Body of pancreas (tissue), 4 donors: ENCODE results near the gene CCDC71.

Experiments
- POLR2A ChIP-seq, 3 donors: fragments of 450-650 bp; IDR thresholded peaks; one replicate each; pipeline ENCODE4 v1.6.1; 2016; ENCODE audit warnings: antibody characterized with exemption in 3 of 3, mild to moderate bottlenecking in 2 of 3
- TF ChIP-seq, protein P1 (sequence below), 7 experiments: fragments of 450-650 bp in 4 of 7; fragments of 200-600 bp in 3 of 7; sonication (generic) in 3 of 7; IDR thresholded peaks; one replicate each; pipeline ENCODE4 v1.5.1; 2016 to 2019; ENCODE audit warnings: antibody characterized with exemption in 7 of 7

DNA sequence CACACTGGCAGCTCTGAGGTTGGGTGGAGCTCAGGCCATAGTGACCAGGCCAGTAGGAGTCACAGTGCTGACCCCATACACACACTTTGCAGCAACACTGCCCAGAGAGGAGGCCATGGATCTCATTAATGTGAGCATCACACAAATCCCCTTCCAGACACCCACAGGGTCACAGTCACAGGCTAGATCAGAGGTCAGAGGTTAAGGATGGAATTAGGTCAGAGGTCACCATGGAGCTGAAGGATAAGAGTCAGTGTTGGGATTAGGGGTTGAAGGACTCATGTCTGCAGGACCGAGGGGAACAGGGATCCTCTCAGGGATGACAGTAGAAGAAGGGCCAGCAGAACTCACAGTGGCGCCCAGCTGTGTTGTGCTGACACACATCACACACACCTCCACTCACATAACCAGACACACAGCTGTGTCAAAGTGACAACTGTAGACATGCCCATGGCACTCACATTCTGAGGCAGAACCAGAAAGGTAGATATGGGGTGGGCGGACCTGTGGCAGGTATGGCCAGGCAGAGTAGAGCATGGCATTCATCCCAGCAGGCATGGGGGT is 12.7 kb downstream of the CCDC71 start:
- TF ChIP-seq POLR2A (IDR thresholded peaks at IDR 0.05) = no peak
- TF ChIP-seq, protein P1, sequence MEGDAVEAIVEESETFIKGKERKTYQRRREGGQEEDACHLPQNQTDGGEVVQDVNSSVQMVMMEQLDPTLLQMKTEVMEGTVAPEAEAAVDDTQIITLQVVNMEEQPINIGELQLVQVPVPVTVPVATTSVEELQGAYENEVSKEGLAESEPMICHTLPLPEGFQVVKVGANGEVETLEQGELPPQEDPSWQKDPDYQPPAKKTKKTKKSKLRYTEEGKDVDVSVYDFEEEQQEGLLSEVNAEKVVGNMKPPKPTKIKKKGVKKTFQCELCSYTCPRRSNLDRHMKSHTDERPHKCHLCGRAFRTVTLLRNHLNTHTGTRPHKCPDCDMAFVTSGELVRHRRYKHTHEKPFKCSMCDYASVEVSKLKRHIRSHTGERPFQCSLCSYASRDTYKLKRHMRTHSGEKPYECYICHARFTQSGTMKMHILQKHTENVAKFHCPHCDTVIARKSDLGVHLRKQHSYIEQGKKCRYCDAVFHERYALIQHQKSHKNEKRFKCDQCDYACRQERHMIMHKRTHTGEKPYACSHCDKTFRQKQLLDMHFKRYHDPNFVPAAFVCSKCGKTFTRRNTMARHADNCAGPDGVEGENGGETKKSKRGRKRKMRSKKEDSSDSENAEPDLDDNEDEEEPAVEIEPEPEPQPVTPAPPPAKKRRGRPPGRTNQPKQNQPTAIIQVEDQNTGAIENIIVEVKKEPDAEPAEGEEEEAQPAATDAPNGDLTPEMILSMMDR (IDR thresholded peaks at IDR 0.05) = no peak
